ENCODE results near the gene AFF4. TPM values are rescaled to one million over a fixed set of nuclear protein-coding genes. Genes with fewer than 3 reads are reported as not detected.

AFF4 gene
- total and polyA plus RNA-seq, 2 donors (not counting 1 experiment from before 2014, with no cell fraction given) = 16.2 to 81.5 TPM

- Histone ChIP-seq H3K4me2 (replicated peaks; ENCODE audit: low read depth, low read length, poor library complexity, severe bottlenecking) (no peak overlapping the region), H3K27me3 (replicated peaks in 1 of 4; ENCODE audit: control extremely low read depth in 1 of 4, control insufficient read depth in 3 of 4, insufficient read depth in 4 of 4, low read length in 3 of 4) (no peaks in the 10 kb centered on the region), H3K4me3 (ENCODE audit: control extremely low read depth in 1 of 5, extremely low read depth in 1 of 5, insufficient read depth in 1 of 5, low read depth in 2 of 5, low read length in 4 of 5) (no peak overlapping the region), H2AFZ (ENCODE audit: insufficient read depth, low read depth, low read length, poor library complexity, severe bottlenecking) (no peak overlapping the region), H3K9ac (ENCODE audit: low read length) (no peak overlapping the region), H3K9me3 (ENCODE audit: control extremely low read depth in 1 of 3, control insufficient read depth in 2 of 3, insufficient read depth in 1 of 3, low read length in 2 of 3) (peaks cover 0 to 4% (median 0%) of the 10 kb centered on the region in 3 donors), H3K4me1 (ENCODE audit: control insufficient read depth in 2 of 2, insufficient read depth in 2 of 2, low read length in 2 of 2) (no peaks in the 10 kb centered on the region), H3K27ac (ENCODE audit: low read length in 2 of 2) (no peak overlapping the region), H3K36me3 (replicated peaks in 1 of 2; ENCODE audit: control extremely low read depth in 1 of 2, control insufficient read depth in 1 of 2, extremely low read depth in 1 of 2, insufficient read depth in 2 of 2, low read length in 1 of 2) (no peaks in the 10 kb centered on the region), H3K79me2 (ENCODE audit: control insufficient read depth, insufficient read depth, low read length) (no peaks in the 10 kb centered on the region), H4K20me1 (ENCODE audit: control insufficient read depth, insufficient read depth, low read length, poor library complexity, severe bottlenecking) (no peaks in the 10 kb centered on the region)
- no peak for ATAC-seq (ENCODE audit: low read depth)
- Mint-ChIP-seq H3K4me3 (no peak overlapping the region), H3K27me3 (no peaks in the 10 kb centered on the region), H3K4me1 (peaks cover 2% of the 10 kb centered on the region), H3K9me3 (ENCODE audit: insufficient read depth) (no peaks in the 10 kb centered on the region), H3K27ac (no peak overlapping the region)
- ChIA-PET CTCF (no interaction called here), POLR2A (no interaction called here)
- 92% methylated on average over 1 of the region's 3 CpGs for WGBS (ENCODE audit: insufficient coverage)
- TF ChIP-seq EZH2 (IDR thresholded peaks at IDR 0.05; ENCODE audit: borderline replicate concordance, insufficient read depth, low read depth, low read length, poor library complexity, severe bottlenecking) (no peak), CTCF (IDR thresholded peaks at IDR 0.05) (no peak)
- intact Hi-C loops (cut with micrococcal nuclease) = no loop called here
- DNase-seq = no peak
Observed at GRCh38 chr5:132838516-132839282, 124.7 kb downstream of the AFF4 start.

GRCh38 chr5:132837868-132838267 is 125.6 kb downstream of the AFF4 start:
- H3K9me3 Mint-ChIP-seq (ENCODE audit: insufficient read depth) = no peaks in the 10 kb centered on the region
- no peaks in the 10 kb centered on the region for H3K27me3 ChIP-seq (replicated peaks in 1 of 4; ENCODE audit: control extremely low read depth in 1 of 4, control insufficient read depth in 3 of 4, insufficient read depth in 4 of 4, low read length in 3 of 4)

More at GRCh38 chr5:132837868-132838267, 125.6 kb downstream of the AFF4 start:
- TF ChIP-seq CTCF (IDR thresholded peaks at IDR 0.05) (no peak), EZH2 (IDR thresholded peaks at IDR 0.05; ENCODE audit: borderline replicate concordance, insufficient read depth, low read depth, low read length, poor library complexity, severe bottlenecking) (no peak)
- Histone ChIP-seq H2AFZ (ENCODE audit: insufficient read depth, low read depth, low read length, poor library complexity, severe bottlenecking) (no peak overlapping the region), H3K9me3 (ENCODE audit: control extremely low read depth in 1 of 3, control insufficient read depth in 2 of 3, insufficient read depth in 1 of 3, low read length in 2 of 3) (peaks cover 0 to 4% (median 0%) of the 10 kb centered on the region in 3 donors), H3K27ac (ENCODE audit: low read length in 2 of 2) (no peak overlapping the region), H3K4me2 (replicated peaks; ENCODE audit: low read depth, low read length, poor library complexity, severe bottlenecking) (no peak overlapping the region), H3K4me1 (ENCODE audit: control insufficient read depth in 2 of 2, insufficient read depth in 2 of 2, low read length in 2 of 2) (no peaks in the 10 kb centered on the region), H3K36me3 (replicated peaks in 1 of 2; ENCODE audit: control extremely low read depth in 1 of 2, control insufficient read depth in 1 of 2, extremely low read depth in 1 of 2, insufficient read depth in 2 of 2, low read length in 1 of 2) (no peaks in the 10 kb centered on the region), H3K79me2 (ENCODE audit: control insufficient read depth, insufficient read depth, low read length) (no peaks in the 10 kb centered on the region), H3K9ac (ENCODE audit: low read length) (no peak overlapping the region), H3K4me3 (ENCODE audit: control extremely low read depth in 1 of 5, extremely low read depth in 1 of 5, insufficient read depth in 1 of 5, low read depth in 2 of 5, low read length in 4 of 5) (no peak overlapping the region), H4K20me1 (ENCODE audit: control insufficient read depth, insufficient read depth, low read length, poor library complexity, severe bottlenecking) (no peaks in the 10 kb centered on the region)
- ATAC-seq (ENCODE audit: low read depth) = no peak
- intact Hi-C loops (cut with micrococcal nuclease) = no loop called here
- no peak for DNase-seq
- no peak overlapping the region for H3K4me3 Mint-ChIP-seq
- no peaks in the 10 kb centered on the region for H3K27me3 Mint-ChIP-seq
- POLR2A ChIA-PET = no interaction called here
- peaks cover 2% of the 10 kb centered on the region for H3K4me1 Mint-ChIP-seq
- no peak overlapping the region for H3K27ac Mint-ChIP-seq
- CTCF ChIA-PET = interaction anchor here (1.8 kb wide), 1 partner anchor 9 kb away, joined by 4 read pairs; no protein-coding TSS in a partner anchor
- 85% methylated on average over 2 of the region's 2 CpGs for WGBS (ENCODE audit: insufficient coverage)

All from B cell (primary cell).